ENCODE measurements around the gene MTMR2. TPM values are rescaled to one million over a fixed set of nuclear protein-coding genes. Genes with fewer than 3 reads are reported as not detected.

Gene MTMR2
- total RNA-seq, 1 experiment from 2014 or later = 23.5 TPM

DNA sequence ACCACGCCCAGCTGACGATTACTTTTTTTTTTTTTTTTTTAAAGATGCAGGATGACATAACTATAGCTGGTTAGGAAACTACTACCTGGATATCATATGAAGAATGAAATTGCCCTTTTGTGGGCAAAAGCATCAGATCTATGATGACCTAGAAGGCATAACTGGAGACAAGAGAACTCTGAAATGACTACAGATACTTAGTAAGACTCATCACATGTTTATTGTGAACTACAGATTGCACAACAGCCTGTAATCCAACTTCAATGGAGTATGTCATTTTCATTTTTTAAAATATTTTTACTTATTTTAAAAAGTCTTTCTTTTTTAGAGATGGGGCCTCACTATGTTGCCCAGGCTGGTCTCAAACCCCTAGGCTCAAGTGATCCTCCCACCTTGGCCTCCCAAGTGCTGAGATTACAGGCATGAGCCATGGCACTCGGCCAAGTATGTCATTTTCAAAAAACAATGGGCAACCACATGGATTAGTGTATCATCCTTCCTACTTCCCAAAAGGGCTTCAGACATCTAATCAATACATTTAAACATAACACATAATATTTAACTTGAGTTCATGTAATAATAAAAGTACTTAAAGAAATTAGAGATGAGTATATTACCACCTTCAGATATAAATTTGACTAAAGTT is 3.3 kb downstream of the MTMR2 start:
- no peak for DNase-seq (ENCODE audit: low spot score)
- in situ Hi-C loops (cut with HindIII; ENCODE audit: low sequenced_read_pairs) = no loop called here

DNA sequence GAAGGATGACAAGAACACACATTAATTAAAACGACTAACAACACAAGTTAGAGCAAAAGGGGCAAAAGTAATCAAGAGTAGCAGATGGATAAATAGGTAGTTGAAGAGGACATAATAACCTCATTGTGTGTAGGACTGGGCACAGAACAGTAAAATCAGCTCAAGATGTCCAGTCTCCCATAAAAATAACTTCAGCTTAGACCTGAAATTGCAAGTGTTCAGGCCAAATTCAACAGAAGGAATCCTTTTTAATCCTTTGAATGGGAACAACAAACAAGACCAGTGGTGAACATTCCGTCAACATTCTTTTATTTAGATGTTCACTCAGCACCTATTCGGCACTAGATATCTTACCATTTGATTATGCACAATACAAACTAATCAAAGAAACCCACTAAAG is 4.4 kb downstream of the MTMR2 start:
- in situ Hi-C loops (cut with HindIII; ENCODE audit: low sequenced_read_pairs) = no loop called here
- peak; percentile 35 for DNase-seq (ENCODE audit: low spot score)

DNA sequence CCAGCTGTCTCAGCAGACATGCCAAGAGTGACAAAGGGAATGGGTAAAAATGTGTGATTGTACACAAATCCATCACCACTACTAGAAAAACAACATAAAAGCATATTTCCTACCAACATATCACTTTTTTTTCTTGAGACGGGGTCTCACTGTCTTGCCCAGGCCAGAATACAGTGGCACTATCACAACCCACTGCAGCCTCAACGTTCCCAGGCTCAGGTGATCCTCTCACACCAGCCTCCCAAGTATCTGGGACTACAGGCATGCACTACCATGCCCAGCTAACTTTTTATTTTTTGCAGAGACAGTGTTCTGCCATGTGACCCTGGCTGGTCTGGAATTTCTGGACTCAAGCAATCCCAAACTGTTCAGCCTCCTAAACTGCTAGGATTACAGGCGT is 5.2 kb downstream of the MTMR2 start:
- in situ Hi-C loops (cut with HindIII; ENCODE audit: low sequenced_read_pairs) = no loop called here
- DNase-seq (ENCODE audit: low spot score) = no peak

DNA sequence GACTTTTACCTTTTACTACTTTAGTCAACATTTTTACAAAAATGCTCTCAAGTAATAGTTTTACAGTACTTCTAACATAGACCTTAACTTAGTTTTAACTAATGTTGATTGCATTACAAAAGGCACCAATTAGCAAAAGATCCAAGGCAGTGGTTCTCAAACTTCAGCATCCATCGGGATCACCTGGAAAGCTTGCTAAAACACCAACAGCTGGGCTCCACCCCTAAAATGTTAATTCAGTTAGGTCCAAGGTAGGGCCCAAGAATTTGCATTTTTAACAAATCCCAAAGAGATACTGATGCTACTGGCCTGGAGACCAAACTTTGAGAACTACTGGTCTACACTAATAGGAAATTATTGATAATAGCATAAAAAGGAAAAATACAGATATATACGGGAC is 5.9 kb downstream of the MTMR2 start:
- DNase-seq (ENCODE audit: low spot score) = no peak
- in situ Hi-C loops (cut with HindIII; ENCODE audit: low sequenced_read_pairs) = no loop called here

DNA sequence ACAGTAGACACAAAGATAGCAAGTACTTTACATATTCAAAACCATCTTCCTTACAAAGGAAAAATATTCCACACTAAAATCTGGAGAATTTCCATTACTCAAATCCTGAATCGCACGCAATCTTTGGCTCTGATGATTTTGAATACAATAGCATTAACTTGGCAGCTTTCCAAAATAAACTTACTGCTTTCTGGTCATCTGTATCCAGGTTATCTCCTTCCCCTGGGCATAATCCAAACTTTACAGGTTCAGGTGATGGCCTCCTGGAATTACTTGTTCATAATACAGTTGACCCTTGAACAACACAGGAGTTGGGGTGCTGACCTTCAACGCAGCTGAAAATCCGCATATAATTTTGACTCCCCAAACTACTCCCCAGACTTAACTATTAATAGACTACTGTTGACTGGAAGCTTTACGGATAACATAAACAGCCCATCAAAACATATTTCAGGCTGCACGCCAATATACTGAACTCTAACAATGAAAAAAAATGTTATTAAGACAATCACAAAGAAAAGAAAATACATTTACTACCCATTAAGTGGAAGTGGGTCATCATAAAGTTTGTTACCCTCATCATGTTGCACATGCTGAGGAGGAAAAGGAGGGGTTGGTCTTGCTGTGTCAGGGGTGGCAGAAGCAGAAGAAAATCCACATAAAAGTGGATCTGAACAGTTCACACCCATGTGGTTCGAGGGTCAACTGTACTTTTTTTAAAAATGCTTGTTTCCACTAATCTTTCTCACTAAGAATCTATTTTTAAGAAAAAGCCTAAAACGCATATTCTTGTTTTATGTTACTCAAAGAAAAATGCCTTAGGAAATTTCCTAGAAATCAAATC is 6.5 kb downstream of the MTMR2 start:
- DNase-seq (ENCODE audit: low spot score) = no peak
- in situ Hi-C loops (cut with HindIII; ENCODE audit: low sequenced_read_pairs) = no loop called here

DNA sequence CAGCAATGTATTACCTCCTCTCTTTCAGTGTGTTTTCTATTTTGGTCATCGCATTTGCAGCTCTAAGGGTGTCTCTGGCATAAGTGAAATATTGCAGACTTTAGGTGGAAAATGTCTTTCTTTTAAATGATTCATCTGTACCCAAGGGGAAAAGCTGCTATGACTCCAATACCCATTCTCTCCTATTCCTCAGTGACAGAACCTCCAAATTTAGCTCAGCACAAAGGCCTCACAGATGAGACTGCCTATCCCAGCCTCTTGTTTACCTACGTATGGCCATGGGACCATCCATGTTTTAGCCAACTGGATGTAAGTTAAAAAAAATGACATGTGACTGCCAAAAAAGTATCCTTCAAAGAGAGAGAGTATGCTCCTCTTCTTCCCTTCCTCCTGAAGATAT is 7.9 kb downstream of the MTMR2 start:
- in situ Hi-C loops (cut with HindIII; ENCODE audit: low sequenced_read_pairs) = no loop called here

DNA sequence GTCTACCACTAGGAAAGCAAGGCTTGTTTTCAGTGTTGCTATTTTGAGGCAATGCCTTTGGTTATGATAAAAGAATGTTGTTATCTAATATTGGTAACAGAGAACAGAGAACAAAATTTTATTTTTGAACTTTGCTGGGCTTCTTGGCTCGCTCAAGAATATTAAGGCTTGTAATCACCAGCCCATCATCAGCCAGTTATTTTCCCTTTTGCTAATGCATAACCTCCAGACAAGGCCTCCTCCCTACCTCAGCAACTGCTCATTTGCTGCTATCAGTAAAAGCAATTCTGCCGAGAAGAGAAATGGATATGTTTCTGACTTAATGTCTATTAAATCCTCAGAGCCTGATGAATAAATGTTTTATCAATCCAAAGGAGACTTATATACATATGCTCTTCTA is 8.9 kb downstream of the MTMR2 start:
- DNase-seq (ENCODE audit: low spot score) = no peak
- in situ Hi-C loops (cut with HindIII; ENCODE audit: low sequenced_read_pairs) = no loop called here

More for the DNA sequence above, 7.9 kb downstream of the MTMR2 start:
- DNase-seq (ENCODE audit: low spot score) = no peak

DNA sequence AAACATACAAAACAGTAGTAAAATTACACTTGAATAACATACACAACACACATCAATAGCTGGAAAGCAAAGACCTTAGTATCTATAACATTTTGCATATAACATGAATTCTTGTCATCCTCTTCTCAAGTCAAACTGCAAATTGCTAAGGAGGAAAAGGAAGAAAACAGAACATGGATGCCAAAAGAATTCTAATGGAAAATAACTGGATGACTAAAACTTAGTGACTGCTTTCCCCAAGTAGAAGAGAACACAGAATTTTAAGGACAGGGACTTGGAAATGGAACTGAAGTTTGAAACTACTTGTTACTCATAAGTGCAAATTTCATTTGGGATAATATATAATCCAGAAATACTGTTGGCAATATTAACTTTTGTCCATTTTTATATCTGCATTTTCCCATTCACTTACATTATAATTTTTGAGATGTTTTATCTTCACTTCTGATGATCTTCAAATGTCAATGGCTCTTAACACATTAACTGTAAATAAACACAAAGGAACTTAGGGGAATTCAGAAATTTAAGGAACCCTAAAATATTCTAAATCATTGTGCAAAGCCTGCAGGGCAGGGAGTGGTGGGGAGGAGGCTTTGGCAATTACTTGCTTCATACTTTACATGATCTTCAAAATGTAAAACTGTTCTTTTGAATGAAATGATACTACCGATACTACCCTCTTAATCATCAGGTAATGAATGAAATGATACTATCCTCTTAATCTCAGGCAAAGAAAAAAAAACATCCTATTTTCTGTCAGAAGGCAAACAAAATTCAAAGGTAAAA is 9.9 kb downstream of the MTMR2 start:
- DNase-seq (ENCODE audit: low spot score) = no peak
- in situ Hi-C loops (cut with HindIII; ENCODE audit: low sequenced_read_pairs) = no loop called here

DNA sequence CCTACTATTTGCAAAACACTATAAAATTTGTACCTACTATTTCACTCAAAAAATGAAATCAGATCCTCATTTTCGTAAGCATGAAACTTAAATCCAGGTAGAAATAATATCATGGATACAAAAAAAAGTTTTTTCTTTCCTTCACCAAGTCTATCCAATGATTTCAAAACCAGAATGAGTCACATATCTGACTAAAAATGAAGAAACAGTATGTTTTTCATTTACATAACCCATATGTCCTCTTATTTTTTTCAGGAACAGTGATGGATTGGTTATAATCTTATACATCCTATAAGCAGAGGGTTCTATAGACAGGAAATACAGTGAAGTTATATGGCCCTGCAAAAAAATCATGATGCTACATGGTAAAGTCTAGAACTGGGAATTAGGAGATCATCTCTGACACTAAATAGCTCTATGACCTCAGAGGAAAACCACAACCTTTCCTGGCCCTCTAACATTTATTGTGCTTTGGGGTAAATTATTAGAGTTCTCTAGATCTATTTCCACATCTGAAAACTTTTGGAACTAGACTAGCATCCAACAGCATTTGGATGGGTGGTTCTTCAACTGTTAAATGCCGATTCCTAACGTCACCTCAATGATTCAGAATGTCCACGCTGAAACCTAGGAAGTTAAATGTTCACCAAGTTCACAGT is 10.9 kb downstream of the MTMR2 start:
- DNase-seq (ENCODE audit: low spot score) = no peak
- in situ Hi-C loops (cut with HindIII; ENCODE audit: low sequenced_read_pairs) = no loop called here

DNA sequence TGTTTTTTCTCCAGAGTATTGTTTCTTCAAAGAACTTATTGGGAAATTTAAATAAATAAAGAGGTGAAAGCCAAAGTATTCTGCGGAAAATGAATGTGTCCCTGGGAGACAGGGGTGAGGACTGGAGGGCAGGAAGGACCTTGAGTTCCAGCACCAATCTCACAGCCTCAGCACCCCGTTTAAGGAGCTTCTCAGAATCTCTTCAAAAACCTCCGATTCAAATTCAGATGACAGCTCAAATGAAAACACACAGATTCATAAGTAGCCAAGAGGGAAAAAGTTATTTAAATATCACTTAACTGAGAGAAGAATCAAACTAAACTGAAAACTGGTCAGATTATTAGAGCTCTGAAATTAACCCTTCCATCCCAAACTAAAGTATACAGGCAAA is 12.5 kb downstream of the MTMR2 start:
- no peak for DNase-seq (ENCODE audit: low spot score)
- in situ Hi-C loops (cut with HindIII; ENCODE audit: low sequenced_read_pairs) = no loop called here

DNA sequence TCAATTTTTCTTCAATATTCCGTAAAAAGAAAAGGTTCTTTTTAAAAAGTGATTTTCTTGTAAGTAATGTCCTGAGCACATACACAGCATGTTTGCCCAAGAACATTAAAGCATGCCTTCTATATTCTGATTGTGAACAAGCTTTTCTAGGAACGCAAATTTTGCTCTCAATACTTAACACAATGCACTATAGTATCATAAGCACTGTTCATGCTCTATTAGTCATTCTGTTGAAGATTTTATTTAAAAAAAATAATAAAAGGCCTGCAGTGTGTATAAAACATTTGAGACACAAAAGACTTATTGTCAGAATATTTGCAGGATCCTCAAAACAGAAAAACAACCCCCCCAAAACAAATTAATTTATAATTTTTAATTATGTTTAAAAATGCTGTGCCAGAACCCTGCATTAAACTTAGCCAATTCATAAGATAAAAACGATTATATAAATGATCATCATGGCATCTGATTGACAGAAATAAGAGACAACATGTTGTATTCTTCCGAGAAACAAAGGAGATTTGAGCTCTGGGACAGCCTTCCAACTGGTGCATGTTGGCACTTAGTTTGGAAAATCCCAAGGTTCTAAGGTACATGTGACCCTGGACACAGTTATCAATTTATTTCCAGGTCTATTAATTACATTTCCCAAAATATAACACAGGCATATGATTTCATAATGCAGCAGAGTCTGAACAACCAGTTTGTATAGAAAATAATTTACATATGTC is 13.1 kb downstream of the MTMR2 start:
- in situ Hi-C loops (cut with HindIII; ENCODE audit: low sequenced_read_pairs) = no loop called here
- DNase-seq (ENCODE audit: low spot score) = no peak

DNA sequence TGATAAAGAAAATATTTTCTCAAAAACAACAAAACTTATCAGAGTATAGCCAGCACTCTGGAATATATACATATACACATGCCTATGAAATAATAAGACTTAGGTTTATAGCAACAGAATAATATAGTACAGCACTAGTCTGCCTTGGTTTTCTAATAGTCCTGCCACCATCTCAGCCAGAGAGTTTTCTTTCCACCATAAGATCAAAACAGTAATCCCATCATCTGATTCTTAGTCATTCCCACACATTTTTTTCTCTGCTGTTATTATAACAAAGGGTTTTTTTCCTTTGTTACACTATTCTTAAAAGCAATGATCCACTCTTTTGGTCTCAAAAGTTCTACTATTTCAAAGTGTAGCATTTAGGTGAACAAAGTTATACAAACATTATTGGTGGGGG is 15.1 kb downstream of the MTMR2 start:
- no peak for DNase-seq (ENCODE audit: low spot score)
- in situ Hi-C loops (cut with HindIII; ENCODE audit: low sequenced_read_pairs) = no loop called here

DNA sequence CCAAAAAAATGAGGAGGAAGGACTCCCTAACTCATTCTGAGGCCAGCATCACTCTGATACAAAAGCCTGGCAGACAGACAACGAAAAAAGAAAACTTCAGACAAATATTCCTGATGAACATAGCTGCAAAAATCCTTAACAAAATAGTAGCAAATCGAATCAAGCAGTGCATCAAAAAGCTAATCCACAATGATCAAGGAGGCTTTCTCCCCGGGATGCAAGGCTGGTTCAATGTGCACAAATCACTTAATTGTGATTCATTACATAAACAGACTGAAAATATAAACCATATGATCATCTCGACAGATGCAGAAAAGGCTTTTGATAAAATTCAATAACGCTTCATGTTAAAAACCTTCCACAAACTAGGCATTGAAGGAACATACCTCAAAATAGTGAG is 16.4 kb downstream of the MTMR2 start:
- no peak for DNase-seq (ENCODE audit: low spot score)
- in situ Hi-C loops (cut with HindIII; ENCODE audit: low sequenced_read_pairs) = no loop called here

DNA sequence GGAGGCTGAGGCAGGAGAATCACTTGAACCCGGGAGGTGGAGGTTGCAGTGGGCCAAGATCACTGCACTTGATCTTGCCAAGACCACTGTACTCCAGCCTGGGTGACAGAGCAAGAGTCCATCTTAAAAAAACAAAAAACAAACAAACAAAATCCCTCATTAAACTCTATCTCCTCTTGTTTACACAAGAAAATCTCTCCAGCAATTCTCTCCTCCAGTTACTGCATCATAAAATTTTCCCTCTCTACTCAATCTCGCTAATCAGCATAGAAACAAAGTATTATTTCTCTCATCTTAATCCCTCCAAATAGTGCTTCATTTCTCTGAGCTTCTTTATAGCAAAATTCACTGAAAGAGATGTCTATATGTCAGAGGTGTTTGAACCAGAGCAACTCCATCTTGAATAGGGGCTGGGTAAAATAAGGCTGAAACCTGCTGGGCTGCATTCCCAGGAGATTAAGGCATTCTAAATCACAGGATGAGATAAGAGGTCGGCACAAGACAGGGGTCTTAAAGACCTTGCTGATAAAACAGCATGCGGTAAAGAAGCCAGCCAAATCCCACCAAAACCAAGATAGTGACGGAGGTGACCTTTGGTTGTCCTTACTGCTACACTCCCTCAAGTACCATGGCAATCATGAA is 19.8 kb downstream of the MTMR2 start:
- in situ Hi-C loops (cut with HindIII; ENCODE audit: low sequenced_read_pairs) = no loop called here
- no peak for DNase-seq (ENCODE audit: low spot score)

DNA sequence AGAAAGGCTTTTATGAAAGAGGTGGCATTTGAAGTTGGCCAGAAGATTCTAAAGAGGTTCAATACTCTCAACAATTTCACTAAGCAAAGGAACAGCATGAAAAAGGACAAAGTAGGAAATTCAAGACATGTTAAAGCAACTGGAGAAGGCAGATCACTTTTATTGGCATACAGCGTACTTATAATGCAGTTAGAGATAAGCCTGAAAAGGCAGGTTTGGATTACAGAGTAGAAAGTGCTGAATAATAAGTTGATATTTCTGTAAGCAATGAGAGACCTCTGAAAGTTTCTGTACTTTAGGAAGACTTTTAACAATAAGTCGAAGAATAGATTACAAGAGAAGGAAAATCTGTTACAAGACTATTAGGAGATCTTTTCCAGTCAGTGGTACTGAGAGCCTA is 25.1 kb downstream of the MTMR2 start:
- in situ Hi-C loops (cut with HindIII; ENCODE audit: low sequenced_read_pairs) = no loop called here
- DNase-seq (ENCODE audit: low spot score) = no peak

DNA sequence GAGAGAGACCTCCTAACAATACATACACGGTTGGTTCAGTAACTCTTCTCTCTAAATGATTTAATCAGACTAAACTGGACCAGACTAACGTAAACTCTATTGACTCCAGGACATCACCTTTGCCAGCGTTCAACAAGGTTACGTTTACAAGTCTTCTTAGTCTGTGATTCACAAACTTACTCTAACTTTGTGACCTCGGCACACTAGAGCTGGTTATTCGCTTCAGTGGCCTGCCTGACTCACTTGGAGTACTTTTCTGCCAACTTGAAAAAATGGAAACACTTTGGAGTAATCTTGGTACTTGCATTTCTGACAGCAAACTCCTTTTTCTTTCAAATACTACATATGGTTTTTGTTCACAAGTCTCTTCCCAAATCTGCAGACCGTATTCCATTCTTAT is 26.2 kb downstream of the MTMR2 start:
- DNase-seq (ENCODE audit: low spot score) = no peak
- in situ Hi-C loops (cut with HindIII; ENCODE audit: low sequenced_read_pairs) = no loop called here

DNA sequence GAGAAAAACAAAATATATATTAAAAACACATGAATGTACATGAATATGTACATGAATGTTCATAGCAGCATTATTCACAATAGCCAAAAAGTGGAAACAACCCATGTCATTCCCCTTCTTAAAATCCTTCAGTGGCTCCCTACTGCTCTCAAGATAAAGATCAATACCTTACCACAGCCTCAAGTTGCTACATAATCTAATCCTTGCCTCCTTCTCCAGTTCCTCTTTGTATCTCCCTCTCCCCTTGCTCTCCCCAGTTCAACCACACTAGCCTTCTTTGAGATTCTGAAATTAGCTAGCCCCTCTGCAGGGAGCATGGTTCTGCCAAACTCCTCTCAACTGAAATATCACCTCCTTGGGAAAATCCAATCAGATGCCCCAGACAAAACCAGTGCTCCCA is 28.1 kb downstream of the MTMR2 start:
- in situ Hi-C loops (cut with HindIII; ENCODE audit: low sequenced_read_pairs) = no loop called here
- DNase-seq (ENCODE audit: low spot score) = no peak

DNA sequence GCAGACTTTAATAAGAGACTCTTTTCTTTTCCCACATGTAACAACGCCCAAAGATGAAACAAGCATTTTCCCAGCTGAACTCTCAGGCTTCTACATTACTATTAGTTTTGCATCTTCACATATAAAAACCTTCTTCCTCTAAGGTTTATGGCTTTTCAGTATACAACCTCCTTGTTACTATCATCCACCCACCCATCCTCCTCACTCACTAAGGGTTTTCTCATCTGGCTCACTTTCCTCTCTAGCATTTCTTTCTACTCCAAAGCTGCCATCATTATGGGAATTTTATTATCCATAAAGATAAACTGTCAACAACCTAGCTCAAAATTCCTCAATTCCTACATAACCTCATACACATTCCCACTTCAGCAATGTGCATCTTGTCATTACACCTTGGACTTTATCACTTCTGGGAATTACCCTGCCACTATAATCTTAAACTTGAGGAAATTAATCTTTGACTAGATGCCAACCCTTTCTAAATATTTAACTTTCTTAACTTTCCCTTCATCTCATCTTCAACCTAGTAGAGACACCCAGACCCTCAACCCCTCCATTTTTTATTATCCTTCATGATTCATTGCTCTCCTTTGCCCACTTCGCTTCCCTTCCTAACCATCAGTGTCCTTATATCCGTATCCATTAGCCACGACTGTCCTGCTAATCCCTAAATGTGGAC is 30.9 kb downstream of the MTMR2 start:
- no peak for DNase-seq (ENCODE audit: low spot score)
- in situ Hi-C loops (cut with HindIII; ENCODE audit: low sequenced_read_pairs) = no loop called here
